GM08714 (cell line): ENCODE results near the gene SEMA3F.

Experiments
- H3K4me3 ChIP-seq: fragments of 200-500 bp; sonication (Bioruptor generic); 2 replicates; pipeline ENCODE4 v1.5.1; 2014; ENCODE audit warnings: mild to moderate bottlenecking, low read length, inconsistent platforms
- ZNF274 ChIP-seq: IDR thresholded peaks from 2 replicates; pipeline ENCODE4 v1.6.1; 2012; ENCODE audit warnings: mild to moderate bottlenecking, low read depth, low read length

The SEMA3F gene

DNA sequence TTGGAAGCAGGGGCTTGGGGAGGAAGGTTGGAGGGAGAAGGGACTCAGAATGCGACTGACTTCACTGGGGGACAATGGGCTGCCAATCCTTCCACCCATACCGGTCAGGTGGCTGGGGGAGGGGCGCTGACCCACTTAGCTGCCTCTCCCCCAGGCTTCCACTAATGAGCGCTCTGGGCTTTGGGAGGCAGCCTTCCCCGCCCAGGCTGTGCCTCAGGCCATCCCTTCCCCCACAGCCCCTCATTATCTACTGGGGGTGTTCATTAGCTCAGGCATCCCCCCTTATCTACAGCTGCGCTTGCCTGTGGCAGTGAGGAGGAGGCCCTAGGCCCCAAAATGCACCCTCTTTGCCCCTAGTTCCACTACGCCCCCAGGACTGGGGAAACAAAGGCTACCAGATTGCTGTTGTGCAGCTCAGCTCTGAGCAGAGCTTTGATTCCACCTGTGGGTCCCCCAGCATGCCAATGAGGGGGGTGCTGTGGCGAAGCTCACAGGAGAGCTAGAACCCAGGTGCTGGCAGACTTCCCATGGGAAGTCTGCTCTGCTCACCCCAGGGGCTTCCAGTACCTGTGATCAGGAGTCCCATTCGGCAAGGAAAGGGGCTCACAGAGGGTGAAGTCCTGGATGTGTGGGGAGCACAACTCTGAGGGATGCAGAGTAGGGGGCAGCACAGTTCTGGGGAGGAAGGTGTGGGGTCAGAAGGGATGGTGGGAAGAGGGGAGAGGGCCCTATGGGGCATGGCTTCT lies 29.4 kb upstream of the SEMA3F start:
- H3K4me3 ChIP-seq: no peak overlapping the region
- TF ChIP-seq ZNF274: no peak

DNA sequence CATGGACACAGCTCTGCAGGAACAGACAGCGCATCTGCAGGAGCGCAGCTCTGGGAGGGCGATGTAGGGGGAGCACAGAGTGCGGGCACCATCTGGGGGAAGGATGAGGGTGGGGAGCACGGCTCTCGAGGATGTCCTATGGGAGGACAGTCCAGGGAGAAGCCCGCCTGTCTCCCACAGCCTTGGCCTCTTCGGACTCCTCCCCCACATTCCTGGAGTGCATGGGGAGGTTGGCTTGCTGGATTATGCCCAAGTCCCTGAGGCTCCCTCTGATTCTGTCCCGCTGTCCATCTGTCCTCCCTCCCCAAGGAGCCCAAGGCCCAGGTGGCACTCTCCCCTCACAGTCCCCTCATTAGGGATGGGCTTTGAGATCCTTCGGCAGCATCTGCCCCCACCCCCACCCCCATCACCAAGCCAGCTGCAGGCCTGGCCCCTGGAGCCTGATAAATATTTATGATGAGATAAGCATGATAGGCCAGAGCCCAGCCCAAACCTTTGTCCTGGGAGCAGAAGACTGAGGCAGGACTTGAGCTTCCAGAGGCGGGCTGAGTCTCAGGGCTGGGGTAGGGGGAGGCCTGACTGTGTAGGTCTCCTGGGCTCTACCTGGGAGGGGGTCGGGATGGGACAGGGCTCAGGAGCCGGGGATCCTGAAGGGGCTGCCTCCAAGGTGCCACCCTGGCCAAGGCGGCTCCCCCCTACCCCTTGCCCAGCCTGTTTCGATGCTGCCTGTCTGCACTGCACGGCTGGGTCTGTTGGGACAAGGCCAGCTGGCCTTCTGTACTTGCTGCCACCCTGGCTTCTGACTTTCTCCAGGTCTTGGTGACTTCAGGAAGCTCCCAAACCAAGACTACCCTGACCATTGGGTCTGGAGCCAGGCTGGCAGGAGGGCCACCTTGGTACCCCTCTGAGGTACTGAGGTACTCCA lies 28.6 kb upstream of the SEMA3F start:
- no peak for TF ChIP-seq ZNF274
- no peak overlapping the region for H3K4me3 ChIP-seq

DNA sequence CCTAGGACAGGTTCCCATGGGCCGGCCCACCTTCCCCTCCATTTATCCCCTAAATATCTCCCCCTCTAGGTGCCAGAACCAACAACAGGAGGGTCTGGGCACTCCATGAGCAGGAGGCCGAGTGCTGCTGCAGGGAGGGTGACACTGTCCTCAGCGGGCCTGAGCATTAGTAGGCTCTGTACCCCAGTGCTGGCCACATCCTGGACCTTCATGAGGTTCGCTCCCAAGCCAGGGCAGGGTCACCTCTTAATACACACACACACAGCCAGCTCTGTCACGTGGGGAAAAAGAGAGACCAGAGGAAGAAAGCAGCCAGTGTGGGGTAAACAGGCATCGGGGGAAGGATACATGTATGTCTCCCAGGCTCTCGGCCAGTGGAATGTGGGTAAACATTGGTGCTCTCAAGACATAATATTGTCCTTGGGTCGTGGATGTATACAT lies 27.9 kb upstream of the SEMA3F start:
- H3K4me3 ChIP-seq: no peak overlapping the region

DNA sequence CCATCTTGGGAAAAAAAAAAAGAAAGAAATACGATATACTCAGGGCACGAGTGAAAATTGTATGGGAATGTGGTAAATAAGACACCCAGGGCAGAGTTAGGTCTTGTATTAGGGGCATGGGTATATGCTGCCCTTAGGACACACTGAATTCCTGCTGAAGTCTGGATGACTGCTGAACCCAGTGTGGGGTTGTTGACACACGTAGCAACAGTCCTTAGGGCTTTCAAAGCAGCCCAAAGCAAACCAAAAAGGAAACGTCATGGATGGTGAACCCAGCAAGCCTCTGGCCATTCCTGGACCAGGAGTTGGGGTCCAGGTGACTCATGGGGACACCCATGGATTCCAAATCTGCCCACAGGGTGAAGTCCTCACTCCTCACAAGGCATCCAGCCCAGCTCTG lies 27.1 kb upstream of the SEMA3F start:
- H3K4me3 ChIP-seq: no peak overlapping the region
- TF ChIP-seq ZNF274: no peak

More for the DNA sequence above, 27.9 kb upstream of the SEMA3F start:
- no peak for TF ChIP-seq ZNF274

DNA sequence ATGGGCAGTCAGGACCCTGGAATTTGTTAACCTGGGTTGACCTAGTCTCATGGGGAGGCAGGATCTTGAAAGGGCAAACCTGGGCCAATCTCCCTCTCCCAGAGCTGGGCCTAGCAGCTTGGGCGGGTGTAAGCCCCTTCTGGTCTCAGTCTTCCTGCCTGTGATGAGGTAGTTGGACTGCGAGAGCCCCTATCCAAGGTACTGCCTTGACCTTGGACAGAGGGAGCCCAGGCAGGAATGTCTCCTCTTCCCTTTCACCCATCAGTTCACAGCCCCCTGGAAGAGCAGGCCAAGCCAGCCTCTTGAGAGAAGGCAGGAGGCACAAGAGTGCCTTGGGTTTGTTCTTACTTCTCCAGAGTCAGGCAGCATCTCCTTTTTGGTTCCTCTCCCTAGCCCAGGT lies 24.7 kb upstream of the SEMA3F start:
- TF ChIP-seq ZNF274: no peak
- no peak overlapping the region for H3K4me3 ChIP-seq

DNA sequence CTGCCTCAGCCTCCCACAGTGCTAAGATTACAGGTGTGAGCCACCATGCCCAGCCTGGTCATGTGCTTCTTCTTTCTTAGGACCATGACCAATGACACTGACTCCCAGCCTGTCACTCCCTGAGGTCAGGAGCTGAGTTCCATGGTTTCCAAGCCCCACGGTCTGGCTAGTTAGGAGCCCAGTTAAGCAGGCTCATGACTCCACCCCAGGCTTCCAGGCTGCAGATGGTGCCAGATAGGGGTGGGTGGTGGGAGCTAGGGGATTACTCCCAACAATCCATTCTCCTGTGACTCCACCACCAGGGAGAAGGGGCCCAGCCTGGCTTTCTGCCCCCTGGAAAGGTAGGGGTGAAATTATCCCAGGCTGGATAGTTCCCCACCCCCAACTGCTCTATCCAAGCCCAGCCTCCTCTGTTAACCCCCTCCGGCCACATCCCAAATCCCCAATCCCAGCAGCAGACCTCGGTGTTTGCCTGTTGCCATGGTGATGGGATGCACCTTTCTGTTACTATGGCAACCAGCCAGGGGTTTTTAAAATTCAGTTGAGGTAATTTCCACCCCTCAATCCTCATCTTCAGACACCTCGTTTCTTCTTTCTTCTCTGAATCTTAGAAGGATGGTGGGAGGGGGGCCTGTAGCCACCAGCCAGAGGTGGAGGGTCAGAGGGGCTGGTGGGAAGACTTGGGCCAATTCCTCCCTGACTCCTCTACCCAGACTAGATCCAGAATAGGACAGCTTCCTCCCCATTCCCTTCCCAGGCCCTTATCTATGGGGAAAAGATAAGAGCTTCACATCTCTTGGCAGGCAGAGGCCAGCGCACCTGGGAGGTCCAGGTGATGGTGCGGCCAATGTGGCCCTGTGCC lies 22.5 kb upstream of the SEMA3F start:
- no peak overlapping the region for H3K4me3 ChIP-seq
- no peak for TF ChIP-seq ZNF274

DNA sequence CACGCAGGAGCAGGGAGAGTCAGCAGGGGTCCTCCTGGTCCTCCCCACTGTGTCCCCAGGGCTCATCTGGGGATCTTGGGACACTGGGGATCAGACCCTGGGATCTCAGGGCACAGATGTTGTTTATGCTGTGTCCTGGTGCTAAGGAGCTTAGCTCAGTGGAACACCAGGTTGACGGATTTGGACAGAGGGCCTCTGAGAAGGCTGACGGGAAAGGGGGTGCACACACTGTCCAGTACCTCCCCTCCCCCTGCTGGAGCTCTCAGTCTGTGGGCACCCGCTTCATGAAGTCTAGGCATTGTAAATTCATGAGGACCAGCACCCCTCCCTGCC lies 21.9 kb upstream of the SEMA3F start:
- H3K4me3 ChIP-seq: no peak overlapping the region
- TF ChIP-seq ZNF274: no peak

DNA sequence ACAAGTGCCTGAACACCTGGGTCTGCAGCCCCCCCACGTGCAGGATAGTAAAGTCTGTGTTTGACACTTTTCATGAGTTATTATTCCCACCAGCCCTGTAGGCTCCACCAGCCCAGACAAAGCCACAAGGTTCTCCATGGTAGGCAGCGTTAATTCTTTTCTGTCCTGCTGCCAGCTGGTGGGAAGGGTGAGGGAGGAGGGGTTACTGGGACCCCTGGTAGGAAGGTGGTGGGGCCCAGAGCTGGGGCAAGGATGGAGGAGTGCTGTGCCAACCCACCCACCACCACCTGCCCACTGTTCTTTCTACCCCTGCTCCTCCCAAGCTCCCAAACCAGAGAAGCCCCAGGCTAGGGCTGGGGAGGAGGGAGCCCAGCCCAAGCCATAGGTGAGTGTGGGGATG lies 20.8 kb upstream of the SEMA3F start:
- no peak overlapping the region for H3K4me3 ChIP-seq
- no peak for TF ChIP-seq ZNF274

DNA sequence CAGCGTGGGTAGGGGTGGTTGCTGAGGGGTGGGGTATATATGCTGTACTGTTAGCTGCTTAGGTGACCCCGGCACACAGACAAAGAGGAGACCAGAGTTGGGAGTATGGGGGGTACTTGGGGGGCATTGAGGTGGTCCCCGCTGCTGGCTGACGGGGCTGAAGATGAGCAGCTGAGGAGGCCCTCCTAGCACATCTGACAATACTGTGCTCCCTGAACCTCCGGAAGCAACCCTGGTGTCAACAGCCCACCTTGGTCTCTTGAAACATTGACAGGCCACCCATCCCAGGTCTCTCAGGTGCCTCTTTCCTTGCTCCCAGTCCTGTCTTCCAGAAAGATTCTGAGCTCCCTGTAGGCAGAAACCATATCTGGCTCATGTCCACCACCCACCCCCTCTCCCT lies 19.2 kb upstream of the SEMA3F start:
- no peak for TF ChIP-seq ZNF274
- no peak overlapping the region for H3K4me3 ChIP-seq

DNA sequence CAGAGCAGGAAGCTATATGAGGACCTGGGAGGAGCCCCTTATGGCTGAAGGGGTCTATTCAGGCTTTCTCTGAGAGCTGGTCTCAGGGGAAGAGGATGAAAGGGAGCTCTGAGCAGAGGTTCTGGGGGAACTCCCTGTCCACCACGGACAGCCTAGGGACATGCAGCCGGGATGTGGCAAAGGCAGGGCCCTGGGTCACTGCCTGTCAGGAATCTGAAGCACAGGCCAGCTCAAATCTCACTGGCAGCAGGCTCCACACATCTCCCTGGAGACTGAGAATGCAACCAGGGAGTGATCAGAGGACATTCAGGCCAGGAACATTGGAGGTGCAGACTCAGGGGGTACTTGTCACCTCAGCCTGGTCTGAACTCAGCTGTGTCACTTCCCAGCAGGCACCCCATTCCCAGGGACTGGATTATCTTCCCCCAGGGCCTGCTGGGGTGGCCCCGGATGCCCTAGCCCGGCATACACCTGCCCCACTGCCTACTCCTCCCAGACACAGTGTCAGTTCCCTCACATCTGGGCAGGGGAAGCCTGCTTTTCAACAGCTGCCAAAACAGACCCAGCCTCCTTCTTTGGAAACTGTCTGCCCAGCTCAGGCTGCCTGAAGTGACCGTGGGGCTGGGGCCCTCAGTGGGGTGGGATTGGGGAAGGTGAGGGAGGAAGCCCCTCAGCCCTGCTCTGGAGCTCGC lies 18.3 kb upstream of the SEMA3F start:
- H3K4me3 ChIP-seq: no peak overlapping the region
- no peak for TF ChIP-seq ZNF274

DNA sequence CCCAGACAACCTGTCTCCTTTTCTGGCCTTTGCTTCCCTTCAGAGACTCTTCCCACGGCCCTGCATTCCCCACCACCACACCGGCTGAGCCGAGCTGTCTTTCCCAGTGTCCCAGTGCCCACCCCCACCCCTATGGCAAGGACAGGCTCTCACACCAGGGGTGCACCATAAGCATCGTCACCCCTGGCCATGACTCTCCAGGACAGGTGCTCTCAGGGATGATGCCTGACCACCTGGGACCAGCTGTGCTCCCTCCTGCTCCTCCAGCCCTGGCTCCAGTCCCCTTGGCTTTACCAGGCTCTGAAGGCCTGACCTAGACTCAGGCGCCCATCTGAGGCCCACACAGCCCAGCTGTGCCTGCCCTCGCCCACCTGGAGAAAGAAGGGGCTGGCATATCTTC lies 17.6 kb upstream of the SEMA3F start:
- TF ChIP-seq ZNF274: no peak
- no peak overlapping the region for H3K4me3 ChIP-seq

DNA sequence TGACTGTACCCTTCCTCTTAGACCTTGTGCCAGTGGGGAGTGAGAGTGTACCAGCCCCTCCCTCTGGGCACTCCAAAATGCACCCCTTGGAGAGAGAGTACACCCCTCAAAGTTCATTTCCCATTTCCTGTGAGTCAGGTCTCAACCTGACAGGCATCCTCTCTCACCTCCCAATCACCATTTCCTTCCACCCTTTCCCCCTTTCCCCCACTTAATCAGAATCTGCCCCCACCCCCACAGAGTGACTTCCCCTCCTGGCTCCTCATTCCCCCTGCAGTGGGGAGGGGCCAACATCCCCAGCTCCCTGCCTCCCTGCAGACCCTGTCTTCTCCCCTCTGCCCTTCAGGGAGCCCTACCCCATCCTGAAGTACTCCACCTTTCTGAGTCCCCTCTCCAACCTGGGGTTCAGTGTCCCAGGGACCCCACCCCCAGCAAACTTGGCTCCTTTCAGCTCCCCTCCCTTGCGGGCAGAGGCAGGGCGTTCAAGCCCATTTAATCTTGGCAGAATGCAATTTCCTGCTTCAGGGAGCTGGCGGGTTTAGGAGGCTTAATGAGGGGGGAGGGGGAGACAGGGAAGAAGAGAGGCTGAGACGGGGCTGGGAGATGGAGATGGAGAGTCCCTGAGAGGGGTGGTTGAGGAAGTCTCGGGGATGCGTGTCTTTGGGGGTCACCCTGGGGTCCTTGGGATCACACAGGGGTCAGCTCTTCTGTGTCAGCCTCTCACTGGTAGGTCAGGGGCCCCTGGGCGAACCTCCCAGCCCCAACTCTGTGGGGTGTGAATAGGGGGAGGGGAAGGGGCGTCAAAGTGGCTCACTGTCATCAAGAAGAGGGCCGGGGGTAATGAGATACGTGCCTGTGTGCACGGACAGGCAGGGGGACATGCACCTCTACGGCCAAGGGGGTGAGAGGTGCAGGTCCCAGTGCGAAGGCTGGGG lies 16.6 kb upstream of the SEMA3F start:
- no peak for TF ChIP-seq ZNF274
- H3K4me3 ChIP-seq: no peak overlapping the region

DNA sequence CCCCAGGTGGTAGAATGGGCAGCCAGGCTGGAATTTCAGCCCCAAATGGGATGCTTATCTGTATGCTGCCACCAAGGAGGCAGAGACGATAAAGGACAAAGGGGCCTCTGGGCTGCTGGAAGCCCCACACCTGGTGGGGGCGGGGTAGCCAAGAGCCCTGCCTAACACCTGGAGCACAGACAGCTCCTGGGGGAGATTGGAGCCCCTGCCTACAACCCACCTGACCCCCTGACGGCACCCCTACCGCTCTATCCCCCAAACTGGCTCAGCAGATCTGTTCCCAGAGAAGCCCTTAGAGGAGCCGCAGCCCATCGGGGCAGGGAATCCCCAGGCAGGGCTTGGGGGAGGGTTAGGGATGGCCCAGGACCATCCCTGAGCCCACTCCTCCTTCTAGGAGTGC lies 15.8 kb upstream of the SEMA3F start:
- no peak overlapping the region for H3K4me3 ChIP-seq
- no peak for TF ChIP-seq ZNF274
